ENCODE results near the gene DYSF.

DNA sequence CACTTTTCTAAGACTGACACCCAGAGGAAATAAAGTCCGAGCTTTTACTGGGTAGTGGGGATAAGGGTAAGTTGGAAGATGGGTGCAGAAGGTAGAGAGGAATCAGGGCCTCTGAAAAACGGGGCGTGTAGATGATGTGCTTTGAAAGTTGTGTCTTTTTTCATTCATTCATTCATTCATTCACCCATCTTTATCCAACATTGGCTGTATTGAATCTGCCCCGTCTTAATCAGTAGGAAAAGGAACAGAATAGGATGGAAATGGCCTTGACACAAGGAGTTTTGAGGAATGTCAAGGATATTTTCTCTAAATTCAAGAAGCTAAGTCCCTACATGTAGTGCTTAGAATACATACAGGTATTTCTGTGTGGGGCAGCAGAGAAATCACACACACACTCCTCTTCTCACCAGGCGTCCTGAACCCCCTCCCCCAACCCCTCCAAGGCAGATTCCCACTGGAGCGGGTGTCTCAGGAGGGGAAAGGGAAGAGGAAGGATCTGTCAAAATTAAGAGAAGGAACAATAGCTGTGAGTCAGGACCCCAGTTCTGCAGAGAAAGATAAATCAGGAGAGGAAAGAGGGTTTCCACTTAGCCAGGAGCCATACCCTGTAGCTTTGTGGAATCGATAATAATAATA, 13.9 kb downstream of the DYSF start:
- TF ChIP-seq, protein P1, sequence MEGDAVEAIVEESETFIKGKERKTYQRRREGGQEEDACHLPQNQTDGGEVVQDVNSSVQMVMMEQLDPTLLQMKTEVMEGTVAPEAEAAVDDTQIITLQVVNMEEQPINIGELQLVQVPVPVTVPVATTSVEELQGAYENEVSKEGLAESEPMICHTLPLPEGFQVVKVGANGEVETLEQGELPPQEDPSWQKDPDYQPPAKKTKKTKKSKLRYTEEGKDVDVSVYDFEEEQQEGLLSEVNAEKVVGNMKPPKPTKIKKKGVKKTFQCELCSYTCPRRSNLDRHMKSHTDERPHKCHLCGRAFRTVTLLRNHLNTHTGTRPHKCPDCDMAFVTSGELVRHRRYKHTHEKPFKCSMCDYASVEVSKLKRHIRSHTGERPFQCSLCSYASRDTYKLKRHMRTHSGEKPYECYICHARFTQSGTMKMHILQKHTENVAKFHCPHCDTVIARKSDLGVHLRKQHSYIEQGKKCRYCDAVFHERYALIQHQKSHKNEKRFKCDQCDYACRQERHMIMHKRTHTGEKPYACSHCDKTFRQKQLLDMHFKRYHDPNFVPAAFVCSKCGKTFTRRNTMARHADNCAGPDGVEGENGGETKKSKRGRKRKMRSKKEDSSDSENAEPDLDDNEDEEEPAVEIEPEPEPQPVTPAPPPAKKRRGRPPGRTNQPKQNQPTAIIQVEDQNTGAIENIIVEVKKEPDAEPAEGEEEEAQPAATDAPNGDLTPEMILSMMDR (conservative IDR thresholded peaks at IDR 0.05; ENCODE audit: low read length): no peak
- no peak for TF ChIP-seq EZH2phosphoT487 (IDR thresholded peaks at IDR 0.05; ENCODE audit: borderline replicate concordance, low read depth, low read length)
